Mesodermal cell (in vitro differentiated cells): ENCODE data around the gene TMCC1.
"Not testable (repeated sequence)": the region's sequence is repeated elsewhere in the genome, so short reads cannot be mapped to it uniquely, and the experiment has no call there.

Source experiments
- H3K27ac ChIP-seq: 2 replicates; pipeline ENCODE4 v1.7.0; 2013; ENCODE audit warnings: mild to moderate bottlenecking, low read depth, low read length, moderate library complexity; ENCODE audit not compliant: severe bottlenecking
- H3K36me3 ChIP-seq: 2 replicates; pipeline ENCODE4 v1.7.1; 2013; ENCODE audit warnings: mild to moderate bottlenecking, low read length, moderate library complexity; ENCODE audit not compliant: control insufficient read depth, insufficient read depth
- H3K4me1 ChIP-seq: one replicate; pipeline ENCODE4 v1.7.1; 2013; ENCODE audit warnings: mild to moderate bottlenecking, low read length; ENCODE audit not compliant: insufficient read depth, control insufficient read depth, poor library complexity, severe bottlenecking
- H3K4me3 ChIP-seq: 2 replicates; pipeline ENCODE4 v1.7.0; 2013; ENCODE audit warnings: low read length, control low read depth, mild to moderate bottlenecking; ENCODE audit not compliant: insufficient read depth, poor library complexity, severe bottlenecking; ENCODE audit errors: extremely low read depth
- H3K9me3 ChIP-seq: 2 replicates; pipeline ENCODE4 v1.7.1; 2013; ENCODE audit warnings: mild to moderate bottlenecking, low read length, moderate library complexity; ENCODE audit not compliant: control insufficient read depth
- WGBS, 2 experiments: methylation state at CpG; one replicate each; pipeline ENCODE4 v1.1.5; 2013; ENCODE audit warnings: missing lambda C conversion rate in 2 of 2; ENCODE audit not compliant: insufficient coverage in 2 of 2; 5-methylcytosine and 5-hydroxymethylcytosine counted together

The TMCC1 gene

DNA sequence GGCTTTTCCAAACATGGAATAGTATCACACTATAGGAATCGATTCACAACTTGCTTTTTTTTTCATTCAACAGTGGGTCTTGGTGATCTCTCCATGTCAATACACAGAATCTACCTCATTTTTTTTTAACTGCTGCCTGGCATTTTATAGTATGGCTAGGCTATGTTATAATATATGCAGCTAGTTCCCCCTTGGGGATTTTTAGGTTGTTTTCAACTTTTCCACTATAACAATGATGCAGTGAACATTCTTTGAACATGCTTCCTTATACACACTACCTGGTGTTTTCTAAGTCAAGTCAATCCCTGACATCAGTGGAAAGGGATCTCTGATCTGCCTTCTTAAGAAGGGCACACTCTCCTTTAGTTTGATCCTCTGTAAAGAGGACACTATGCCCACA, 240.5 kb downstream of the TMCC1 start:
- no peak overlapping the region for H3K4me3 ChIP-seq
- no peak overlapping the region for H3K27ac ChIP-seq
- peaks cover 31% of the 10 kb centered on the region for H3K4me1 ChIP-seq
- peaks cover 22% of the 10 kb centered on the region for H3K36me3 ChIP-seq
- H3K9me3 ChIP-seq, result no peaks in the 10 kb centered on the region
- WGBS, 2 experiments, result 89 to 100% methylated on average over 1 of the region's 1 CpG

DNA sequence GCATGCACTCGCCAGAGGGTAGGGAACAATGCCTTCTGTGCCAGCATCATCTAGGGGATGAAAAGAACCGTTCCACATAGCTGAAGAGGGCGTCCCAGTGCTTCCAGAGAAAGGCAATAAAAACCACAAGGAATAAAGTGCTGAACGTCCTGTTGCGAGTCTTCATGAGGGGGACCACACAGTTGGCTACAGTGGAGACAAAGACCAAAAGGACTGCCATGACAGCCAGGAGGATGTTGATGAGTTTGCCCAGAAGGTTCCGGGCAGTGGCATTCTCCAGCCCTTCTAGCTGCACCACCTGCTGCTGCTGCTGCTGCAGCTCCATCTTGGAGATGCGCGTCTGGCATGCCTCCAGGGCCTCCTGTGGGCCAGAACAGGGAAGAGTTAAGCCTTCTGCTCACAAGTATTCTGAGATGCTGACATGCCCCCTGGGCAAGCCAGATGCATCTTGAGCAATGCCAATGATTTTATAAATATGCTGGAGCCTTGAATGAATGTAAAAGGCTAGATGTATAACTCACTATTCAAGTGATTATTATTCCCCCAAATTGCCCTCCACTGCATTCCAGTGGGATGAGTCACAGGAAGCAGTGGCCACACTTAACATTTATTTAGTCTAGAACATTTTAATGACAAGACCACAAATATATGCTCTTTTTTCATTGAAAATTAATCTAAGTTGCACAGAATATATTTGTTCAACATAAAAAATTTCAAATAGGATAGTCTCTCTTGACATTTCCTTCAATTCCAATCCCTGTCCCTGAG, 241.9 kb downstream of the TMCC1 start:
- 69 to 81% methylated on average over 8 of the region's 8 CpGs for WGBS, 2 experiments
- H3K4me1 ChIP-seq, result peaks cover 24% of the 10 kb centered on the region
- H3K9me3 ChIP-seq, result no peaks in the 10 kb centered on the region
- H3K36me3 ChIP-seq, result peaks cover 22% of the 10 kb centered on the region
- H3K27ac ChIP-seq, result peak overlapping the region; percentile 67
- no peak overlapping the region for H3K4me3 ChIP-seq

DNA sequence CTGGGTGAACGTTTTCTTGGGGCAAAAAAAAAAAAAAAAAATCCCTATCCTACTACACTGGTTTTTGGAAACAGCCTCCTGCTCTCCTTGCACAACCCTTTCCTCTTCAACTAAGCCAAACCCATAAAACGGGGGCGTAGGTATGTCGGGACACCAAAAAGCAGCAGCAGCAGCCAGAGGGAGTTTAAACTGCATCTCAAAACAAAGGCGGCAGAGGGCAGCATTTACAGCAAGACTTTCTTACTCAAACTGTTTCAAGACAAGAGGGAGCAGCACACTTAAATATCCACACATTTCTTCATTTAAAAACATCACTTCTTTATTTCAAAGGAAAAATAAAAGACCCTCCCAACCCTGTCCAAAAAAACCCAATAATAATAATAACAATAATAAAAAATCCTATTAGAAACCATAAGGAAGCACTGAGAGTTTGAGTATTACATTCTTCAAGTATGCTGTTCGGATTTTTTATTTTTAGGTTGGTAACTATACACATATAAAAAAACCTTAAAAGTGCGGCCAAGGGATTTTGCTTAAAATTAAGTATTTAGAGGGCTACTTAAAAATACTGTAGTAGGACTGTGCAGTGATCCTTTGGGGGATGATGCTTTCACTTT, 243.1 kb downstream of the TMCC1 start:
- Histone ChIP-seq H3K4me3 (no peak overlapping the region), H3K4me1 (peaks cover 23% of the 10 kb centered on the region), H3K27ac (no peak overlapping the region), H3K9me3 (no peaks in the 10 kb centered on the region), H3K36me3 (peaks cover 22% of the 10 kb centered on the region)
- WGBS, 2 experiments, result 20 to 27% methylated on average over 5 of the region's 7 CpGs

DNA sequence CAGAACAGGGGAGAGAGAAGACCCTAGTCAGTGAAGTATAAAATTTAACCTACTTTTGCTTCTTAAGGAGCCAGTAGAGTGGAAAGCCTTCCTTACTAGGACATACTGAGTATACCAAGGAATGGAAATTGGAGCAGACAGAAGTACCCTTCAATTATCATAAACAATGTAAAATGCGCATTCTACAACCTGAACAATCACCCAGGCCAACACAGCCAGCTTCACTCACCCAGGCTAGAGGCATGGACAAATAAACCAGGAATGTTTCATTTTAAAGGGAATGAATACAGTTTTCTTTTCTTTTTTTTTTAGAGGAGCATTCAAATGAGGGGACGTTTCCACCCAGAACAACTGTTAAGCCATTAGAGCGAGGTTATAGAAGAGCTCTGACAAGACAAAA, 245.1 kb downstream of the TMCC1 start:
- Histone ChIP-seq H3K4me1 (peaks cover 23% of the 10 kb centered on the region), H3K36me3 (peaks cover 9% of the 10 kb centered on the region), H3K27ac (no peak overlapping the region), H3K4me3 (no peak overlapping the region), H3K9me3 (no peaks in the 10 kb centered on the region)
- WGBS, 2 experiments, result no CpG with 5 or more reads among the region's 3 CpGs

DNA sequence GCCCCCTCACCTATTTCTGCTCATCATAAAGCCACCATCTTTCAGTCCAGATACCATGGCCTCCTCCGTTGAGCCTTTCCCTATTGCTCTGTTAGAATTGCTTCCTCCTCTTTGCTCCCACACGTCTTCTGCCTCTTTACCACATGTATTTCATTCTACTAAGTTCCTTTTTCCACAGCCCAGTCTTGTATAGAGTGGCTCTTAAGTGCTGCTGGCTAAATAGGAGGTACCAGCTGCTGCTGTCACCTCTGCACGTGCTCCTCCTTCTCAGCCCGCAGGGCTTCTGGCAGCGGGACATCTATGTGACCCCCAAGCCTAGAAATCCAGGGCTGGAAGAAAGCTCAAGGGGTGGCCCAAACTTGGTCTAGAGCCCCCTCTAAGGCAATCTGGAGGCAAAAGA, 248.2 kb downstream of the TMCC1 start:
- WGBS, 2 experiments, result 94 to 100% methylated on average over 2 to 3 of the region's 5 CpGs
- Histone ChIP-seq H3K9me3 (no peaks in the 10 kb centered on the region), H3K36me3 (peaks cover 3% of the 10 kb centered on the region), H3K4me3 (no peak overlapping the region), H3K4me1 (peaks cover 4% of the 10 kb centered on the region), H3K27ac (no peak overlapping the region)

DNA sequence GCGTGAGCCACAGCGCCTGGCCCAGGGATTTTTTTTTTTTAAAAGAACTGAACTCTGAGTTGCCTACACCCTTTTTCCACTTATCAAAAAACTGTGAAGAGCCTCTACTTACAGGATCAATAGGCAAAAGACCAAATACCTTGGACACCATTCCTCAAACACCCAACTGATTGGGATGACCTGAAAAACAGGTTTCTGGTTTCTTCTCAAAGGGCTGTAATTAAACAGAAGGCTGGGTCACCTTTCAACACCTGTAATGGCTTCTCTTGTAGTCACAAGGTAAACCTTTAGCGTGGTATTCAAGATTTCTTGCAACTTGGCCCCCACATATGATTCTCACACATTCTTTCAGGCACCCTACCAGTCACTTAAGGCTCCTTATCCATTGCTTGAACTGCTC, 248.7 kb downstream of the TMCC1 start:
- H3K4me3 ChIP-seq, result no peak overlapping the region
- WGBS, 2 experiments, result 92 to 98% methylated on average over 1 to 3 of the region's 3 CpGs
- H3K27ac ChIP-seq, result no peak overlapping the region
- no peaks in the 10 kb centered on the region for H3K9me3 ChIP-seq
- peaks cover 1% of the 10 kb centered on the region for H3K36me3 ChIP-seq
- peaks cover under 1% of the 10 kb centered on the region for H3K4me1 ChIP-seq

DNA sequence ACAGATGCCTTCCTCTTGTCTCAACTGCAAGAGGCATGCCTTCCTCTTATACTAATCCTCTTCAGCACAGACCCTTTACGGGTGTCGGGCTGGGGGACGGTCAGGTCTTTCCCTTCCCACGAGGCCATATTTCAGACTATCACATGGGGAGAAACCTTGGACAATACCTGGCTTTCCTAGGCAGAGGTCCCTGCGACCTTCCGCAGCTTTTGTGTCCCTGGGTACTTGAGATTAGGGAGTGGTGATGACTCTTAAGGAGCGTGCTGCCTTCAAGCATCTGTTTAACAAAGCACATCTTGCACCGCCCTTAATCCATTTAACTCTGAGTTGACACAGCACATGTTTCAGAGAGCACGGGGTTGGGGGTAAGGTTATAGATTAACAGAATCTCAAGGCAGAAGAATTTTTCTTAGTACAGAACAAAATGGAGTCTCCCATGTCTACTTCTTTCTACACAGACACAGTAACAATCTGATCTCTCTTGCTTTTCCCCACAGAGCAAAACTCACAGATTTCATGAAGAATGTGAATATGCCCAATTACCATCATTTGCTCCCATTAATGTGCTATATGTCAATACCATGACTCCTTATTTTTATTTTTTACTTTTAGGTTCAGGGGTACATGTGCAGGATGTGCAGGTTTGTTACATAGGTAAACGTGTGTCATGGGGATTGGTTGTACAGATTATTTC, 251.8 kb downstream of the TMCC1 start:
- H3K36me3 ChIP-seq, H3K9me3 ChIP-seq, H3K27ac ChIP-seq, H3K4me3 ChIP-seq, H3K4me1 ChIP-seq: not testable (repeated sequence)
- WGBS, 2 experiments, result no CpG with 5 or more reads among the region's 10 CpGs

DNA sequence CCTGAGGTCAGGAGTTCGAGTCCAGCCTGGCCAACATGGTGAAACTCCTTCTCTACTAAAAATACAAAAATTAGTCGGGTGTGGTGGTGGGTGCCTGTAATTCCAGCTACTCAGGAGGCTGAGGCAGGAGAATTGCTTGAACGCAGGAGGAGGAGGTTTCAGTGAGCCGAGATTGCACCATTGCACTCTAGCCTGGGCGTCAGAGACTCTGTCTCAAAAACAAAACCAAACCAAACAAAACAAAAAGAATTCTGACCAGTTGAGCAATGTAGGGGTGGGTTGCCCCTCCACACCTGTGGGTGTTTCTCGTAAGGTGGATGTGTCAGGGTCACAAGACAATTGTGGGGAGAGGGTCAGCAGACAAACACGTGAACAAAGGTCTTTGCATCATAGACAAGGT, 252.5 kb downstream of the TMCC1 start:
- H3K4me1 ChIP-seq, H3K9me3 ChIP-seq, H3K4me3 ChIP-seq, H3K36me3 ChIP-seq, H3K27ac ChIP-seq: not testable (repeated sequence)
- WGBS, 2 experiments, result 100% methylated on average over 1 of the region's 7 CpGs; no CpG with 5 or more reads in 1 of the 2 experiments

DNA sequence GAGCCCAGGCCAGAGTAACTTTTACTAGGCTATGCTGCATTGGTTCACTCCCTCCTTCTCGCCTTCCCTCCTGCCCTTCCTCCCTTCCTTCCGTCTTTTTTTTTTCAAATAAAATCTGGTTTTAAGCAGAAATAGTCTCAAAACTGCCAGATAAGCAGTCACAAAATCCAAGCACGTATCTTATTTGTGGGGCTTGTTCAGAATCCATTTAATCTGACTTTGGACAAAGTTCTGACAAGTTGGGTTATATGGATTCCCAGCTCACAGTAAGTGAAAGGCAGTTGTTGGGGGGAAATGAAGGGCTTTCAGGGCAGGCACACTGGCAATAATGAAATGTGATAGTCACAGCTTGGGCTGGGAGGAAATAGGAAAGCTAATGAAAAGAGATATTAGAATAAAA, 255.0 kb downstream of the TMCC1 start:
- Histone ChIP-seq H3K4me1 (no peaks in the 10 kb centered on the region), H3K36me3 (no peaks in the 10 kb centered on the region), H3K27ac (no peak overlapping the region), H3K4me3 (no peak overlapping the region), H3K9me3 (peaks cover 6% of the 10 kb centered on the region)
- 91 to 96% methylated on average over 2 to 3 of the region's 3 CpGs for WGBS, 2 experiments

DNA sequence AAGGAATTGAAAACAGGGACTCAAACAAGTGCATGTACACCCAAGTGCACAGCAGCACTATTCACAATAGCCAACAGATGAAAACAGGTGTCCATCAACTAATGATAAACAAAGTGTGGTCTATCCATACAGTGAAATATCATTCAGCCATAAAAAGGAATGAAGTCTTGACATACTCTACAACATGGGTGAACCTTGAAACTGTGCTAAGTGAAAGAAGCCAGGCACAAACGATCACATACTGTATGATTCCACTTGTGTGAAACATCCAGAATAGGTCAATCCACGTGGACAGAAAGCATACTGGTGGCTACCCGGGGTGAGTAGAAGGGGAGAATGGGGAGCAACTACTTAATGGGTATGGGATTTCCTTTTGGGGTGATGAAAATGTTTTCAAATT, 257.4 kb downstream of the TMCC1 start:
- no peak overlapping the region for H3K27ac ChIP-seq
- 84 to 88% methylated on average over 3 of the region's 3 CpGs for WGBS, 2 experiments
- peaks cover 6% of the 10 kb centered on the region for H3K9me3 ChIP-seq
- H3K4me1 ChIP-seq, result no peaks in the 10 kb centered on the region
- H3K36me3 ChIP-seq, result no peaks in the 10 kb centered on the region
- H3K4me3 ChIP-seq, result no peak overlapping the region

DNA sequence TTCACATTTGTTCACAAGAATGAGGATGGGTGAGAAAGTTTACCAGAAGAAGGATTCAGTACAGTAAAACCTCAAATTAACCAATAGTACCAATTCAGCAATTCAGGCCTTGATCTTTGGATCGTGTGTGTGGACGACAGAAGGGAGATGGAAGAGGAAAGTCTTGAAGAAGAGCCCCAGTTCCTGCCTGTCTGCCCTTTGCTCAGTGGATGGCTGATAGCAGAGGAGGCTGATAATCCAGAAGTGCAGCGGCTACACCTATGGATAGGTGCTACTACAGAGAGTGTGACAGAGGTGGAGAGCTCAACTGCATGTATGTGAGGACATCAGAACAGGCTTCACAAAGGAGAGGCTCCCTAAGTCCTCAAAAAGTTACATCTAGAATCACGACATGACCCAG, 257.9 kb downstream of the TMCC1 start:
- Histone ChIP-seq H3K27ac (no peak overlapping the region), H3K36me3 (no peaks in the 10 kb centered on the region), H3K9me3 (peaks cover 6% of the 10 kb centered on the region), H3K4me1 (no peaks in the 10 kb centered on the region), H3K4me3 (no peak overlapping the region)
- WGBS, 2 experiments, result 100% methylated on average over 1 to 3 of the region's 4 CpGs
